GM12892 (cell line): Measurements from ENCODE around the gene VDAC1.

Source experiments
- POLR2A ChIP-seq: IDR thresholded peaks from 2 replicates; pipeline ENCODE4 v1.6.1; 2011; ENCODE audit warnings: low read depth, low read length, control low read depth
- POLR2AphosphoS5 ChIP-seq: IDR thresholded peaks from 2 replicates; pipeline ENCODE4 v1.6.1; 2011; ENCODE audit warnings: low read depth, low read length, control low read depth

GRCh38 chr5:133968204-133968980, 36.4 kb downstream of the VDAC1 start, which contains the start of gene C5orf15:
- peak; percentile 76 for TF ChIP-seq POLR2AphosphoS5
- TF ChIP-seq POLR2A, result peak; percentile 86; the same call in 1 of the 2 replicates
